Fibroblast of villous mesenchyme (primary cell): ENCODE results near the gene CES4A. TPM values are rescaled to one million over a fixed set of nuclear protein-coding genes. Genes with fewer than 3 reads are reported as not detected.
"Not testable (repeated sequence)": the region's sequence is repeated elsewhere in the genome, so short reads cannot be mapped to it uniquely, and the experiment has no call there.

Source experiments
- DNase-seq: peaks from one replicate; pipeline ENCODE4 v3.0.0-alpha.2; 2010; ENCODE audit warnings: low read depth
- H3K4me3 ChIP-seq: 2 replicates; pipeline ENCODE4 v1.5.1; 2011; ENCODE audit warnings: low read depth, mild to moderate bottlenecking, low read length
- total RNA-seq: library from RNA; depleted of rRNA; stranded (reverse); fragments of >200 nt; gene quantifications from 2 replicates; pipeline ENCODE4 v1.2.3, GENCODE V29; 2012
- TF ChIP-seq, protein P1 (sequence below): IDR thresholded peaks from 2 replicates; pipeline ENCODE4 v1.5.1; 2012; ENCODE audit warnings: low read depth, mild to moderate bottlenecking, low read length; ENCODE audit not compliant: insufficient read depth

Gene CES4A
- total RNA-seq, 1 donor: 4.3 TPM

DNA sequence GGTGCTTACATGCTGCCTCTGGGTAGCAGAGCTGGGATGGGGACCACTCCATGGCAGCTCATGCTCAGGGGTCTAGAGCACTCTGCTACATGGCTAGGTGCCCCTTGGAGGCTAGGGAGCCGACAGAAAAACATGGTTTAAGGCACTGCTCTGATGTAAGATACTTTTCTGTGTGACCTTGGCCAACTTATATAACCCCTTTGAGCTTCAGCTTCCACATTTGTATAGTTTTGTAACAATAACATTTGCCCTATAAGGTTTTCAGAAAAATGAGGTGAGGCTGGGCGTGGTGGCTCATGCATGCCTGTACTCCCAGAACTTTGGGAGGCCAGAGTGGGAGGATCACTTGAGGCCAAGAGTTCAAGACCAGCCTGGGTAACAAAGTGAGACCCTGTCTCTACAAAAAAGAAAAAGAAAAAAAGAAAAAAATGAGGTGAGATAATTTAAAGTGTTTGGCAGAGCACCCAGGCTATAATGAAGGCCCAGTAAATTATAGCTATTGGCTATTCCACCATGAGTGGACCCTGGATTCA lies 3.2 kb downstream of the CES4A start:
- no peak for DNase-seq

DNA sequence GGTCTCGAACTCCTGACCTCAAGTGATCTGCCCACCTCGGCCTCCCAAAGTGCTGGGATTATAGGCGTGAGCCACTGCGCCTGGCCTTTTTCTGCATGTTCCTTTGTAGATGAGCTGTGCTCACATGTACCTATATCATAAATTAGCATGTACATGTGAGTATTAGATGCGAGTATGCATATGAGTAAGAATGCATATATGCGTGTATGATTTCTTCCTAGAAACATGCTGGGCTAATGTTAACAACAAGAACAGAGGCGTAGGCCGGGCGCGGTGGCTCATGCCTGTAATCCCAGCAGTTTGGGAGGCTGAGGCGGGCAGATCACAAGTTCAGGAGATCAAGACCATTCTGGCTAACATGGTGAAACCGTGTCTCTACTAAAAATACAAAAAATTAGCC lies 5.2 kb downstream of the CES4A start:
- not testable (repeated sequence) for H3K4me3 ChIP-seq, DNase-seq

More for the DNA sequence above, 3.2 kb downstream of the CES4A start:
- TF ChIP-seq, protein P1, sequence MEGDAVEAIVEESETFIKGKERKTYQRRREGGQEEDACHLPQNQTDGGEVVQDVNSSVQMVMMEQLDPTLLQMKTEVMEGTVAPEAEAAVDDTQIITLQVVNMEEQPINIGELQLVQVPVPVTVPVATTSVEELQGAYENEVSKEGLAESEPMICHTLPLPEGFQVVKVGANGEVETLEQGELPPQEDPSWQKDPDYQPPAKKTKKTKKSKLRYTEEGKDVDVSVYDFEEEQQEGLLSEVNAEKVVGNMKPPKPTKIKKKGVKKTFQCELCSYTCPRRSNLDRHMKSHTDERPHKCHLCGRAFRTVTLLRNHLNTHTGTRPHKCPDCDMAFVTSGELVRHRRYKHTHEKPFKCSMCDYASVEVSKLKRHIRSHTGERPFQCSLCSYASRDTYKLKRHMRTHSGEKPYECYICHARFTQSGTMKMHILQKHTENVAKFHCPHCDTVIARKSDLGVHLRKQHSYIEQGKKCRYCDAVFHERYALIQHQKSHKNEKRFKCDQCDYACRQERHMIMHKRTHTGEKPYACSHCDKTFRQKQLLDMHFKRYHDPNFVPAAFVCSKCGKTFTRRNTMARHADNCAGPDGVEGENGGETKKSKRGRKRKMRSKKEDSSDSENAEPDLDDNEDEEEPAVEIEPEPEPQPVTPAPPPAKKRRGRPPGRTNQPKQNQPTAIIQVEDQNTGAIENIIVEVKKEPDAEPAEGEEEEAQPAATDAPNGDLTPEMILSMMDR: no peak
- no peak overlapping the region for H3K4me3 ChIP-seq

DNA sequence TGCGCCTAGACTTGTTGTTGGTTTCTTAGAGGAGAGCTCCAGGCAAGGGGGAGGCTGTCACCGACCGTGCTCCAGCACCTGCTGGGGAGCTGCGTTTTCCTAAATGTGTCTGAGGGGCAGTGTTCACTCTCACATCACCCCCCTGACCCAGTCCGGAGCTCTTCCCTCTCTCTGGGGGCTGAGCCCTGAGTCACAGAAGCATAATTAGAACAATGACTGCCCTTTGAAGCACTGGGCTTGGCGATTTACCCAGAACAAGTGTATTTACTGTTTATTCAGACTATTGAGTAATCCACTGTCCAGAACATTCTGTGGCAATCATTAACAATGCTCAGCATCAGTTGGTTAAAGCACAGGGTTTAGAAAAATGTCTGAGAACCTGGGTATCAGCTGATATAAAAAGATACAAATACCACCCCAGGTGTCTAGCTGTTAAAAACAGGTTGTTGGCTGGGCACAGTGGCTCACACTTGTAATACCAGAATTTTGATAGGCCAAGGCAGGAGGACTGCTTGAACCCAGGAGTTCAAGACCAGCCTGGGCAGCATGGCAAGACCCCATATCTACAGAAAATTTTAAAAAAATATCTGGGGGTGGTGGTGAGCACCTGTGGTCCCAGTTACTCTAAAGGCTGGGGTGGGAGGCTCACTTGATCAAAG lies 8.1 kb downstream of the CES4A start:
- no peak overlapping the region for H3K4me3 ChIP-seq
- TF ChIP-seq, protein P1: no peak
- peak; percentile 77 for DNase-seq

DNA sequence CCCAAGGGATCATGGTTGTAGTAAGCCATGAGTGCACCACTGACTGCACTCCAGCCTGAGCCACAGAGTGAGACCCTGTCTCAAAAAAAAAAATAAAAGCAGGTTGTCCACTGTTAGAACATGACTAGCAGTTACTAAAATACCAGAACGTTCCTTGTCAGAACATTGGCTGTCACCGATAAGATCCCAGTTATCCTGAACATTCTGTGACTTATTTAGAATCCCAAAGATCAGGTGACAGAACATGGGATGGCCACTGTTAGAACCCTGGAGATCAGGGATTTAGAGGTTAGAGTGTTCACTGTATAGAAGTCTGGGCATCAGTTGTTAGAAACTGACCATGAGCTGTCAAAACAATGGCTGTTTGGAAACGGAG lies 8.6 kb downstream of the CES4A start:
- H3K4me3 ChIP-seq: no peak overlapping the region
- no peak for DNase-seq
- TF ChIP-seq, protein P1: no peak

DNA sequence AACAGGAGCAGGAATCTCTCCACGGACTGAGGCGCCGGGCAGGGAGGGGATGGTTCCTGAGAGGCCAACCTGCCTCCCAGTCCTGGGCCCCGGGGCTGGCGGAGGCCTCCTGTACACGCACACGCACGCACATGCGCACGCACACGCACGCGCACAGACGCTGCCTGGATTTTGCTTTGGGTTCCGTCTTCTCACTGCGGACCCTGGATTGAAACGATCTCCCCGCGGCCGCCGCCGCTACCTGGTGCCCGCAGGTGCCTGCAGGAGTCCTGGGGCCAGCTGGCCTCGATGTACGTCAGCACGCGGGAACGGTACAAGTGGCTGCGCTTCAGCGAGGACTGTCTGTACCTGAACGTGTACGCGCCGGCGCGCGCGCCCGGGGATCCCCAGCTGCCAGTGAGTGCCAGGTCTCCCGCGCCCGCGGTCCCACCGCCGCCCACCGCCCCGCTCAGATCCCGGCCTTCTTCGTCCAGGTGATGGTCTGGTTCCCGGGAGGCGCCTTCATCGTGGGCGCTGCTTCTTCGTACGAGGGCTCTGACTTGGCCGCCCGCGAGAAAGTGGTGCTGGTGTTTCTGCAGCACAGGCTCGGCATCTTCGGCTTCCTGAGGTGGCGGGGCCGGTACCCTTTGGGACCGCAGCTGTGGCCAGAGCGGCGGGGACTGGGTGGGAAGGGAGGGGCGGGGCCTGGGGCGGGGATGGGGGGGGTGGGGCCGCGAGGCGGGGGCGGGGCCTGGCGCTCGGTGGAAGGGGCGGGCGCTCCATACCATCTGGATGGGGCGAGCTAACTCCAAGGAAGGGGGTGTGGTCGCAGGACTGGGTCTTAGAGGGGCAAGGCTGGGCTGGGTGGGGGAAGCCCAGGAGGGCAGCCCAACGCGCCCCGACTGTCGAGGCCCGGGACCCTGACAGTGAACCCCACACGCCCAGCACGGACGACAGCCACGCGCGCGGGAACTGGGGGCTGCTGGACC lies 12.3 kb downstream of the CES4A start:
- DNase-seq: no peak
- peak overlapping the region; percentile 62 for H3K4me3 ChIP-seq
- TF ChIP-seq, protein P1: no peak

DNA sequence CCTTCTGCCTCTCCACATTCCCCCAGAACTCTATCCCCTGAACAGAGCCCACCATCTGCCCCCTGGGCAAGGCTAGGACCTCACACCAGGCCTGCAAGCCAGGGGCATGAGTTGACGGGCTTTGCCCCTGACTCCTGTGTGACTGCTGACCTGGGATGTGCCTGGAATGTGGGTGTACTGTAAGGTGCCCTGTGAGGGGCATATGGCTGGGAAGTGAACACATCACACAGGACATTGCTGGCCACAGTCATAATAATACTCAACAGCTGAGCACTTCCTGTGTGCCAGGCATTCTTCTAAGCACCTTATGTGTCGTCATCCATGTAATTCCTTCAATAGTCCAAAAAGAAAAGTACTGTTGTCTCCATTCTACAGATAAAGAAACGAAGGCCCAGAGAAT lies 13.3 kb downstream of the CES4A start:
- no peak overlapping the region for H3K4me3 ChIP-seq
- no peak for DNase-seq
- TF ChIP-seq, protein P1: no peak
